Nephron progenitor cell (in vitro differentiated cells): ENCODE measurements around the gene APOL3.

Experiments
- DNase-seq: peaks from one replicate; pipeline ENCODE4 v3.0.0; 2021
- H3K27ac Mint-ChIP-seq: 2 replicates; pipeline ENCODE4 v1.8.0; 2021; ENCODE audit warnings: mild to moderate bottlenecking, moderate library complexity, mixed read lengths
- H3K27me3 Mint-ChIP-seq: 2 replicates; pipeline ENCODE4 v1.8.0; 2021; ENCODE audit warnings: mild to moderate bottlenecking, low read depth, mixed read lengths; ENCODE audit not compliant: poor library complexity
- H3K36me3 Mint-ChIP-seq: 2 replicates; pipeline ENCODE4 v1.8.0; 2021; ENCODE audit warnings: low read depth, mixed read lengths
- H3K4me1 Mint-ChIP-seq: 2 replicates; pipeline ENCODE4 v1.8.0; 2021; ENCODE audit warnings: mixed read lengths
- H3K4me3 Mint-ChIP-seq: 2 replicates; pipeline ENCODE4 v1.8.0; 2021; ENCODE audit warnings: mild to moderate bottlenecking, moderate library complexity, mixed read lengths
- H3K9me3 Mint-ChIP-seq: 2 replicates; pipeline ENCODE4 v1.8.0; 2021; ENCODE audit warnings: mild to moderate bottlenecking, moderate library complexity, mixed read lengths
- CTCF ChIP-seq: fragments of 200-600 bp; sonication (generic); IDR thresholded peaks from 2 replicates; pipeline ENCODE4 v1.5.0; 2021; ENCODE audit warnings: antibody characterized with exemption

APOL3 gene

GRCh38 chr22:36136475-36136874, 24.1 kb downstream of the APOL3 start:
- DNase-seq, result no peak
- Mint-ChIP-seq H3K36me3 (no peaks in the 10 kb centered on the region), H3K4me1 (peaks cover 34% of the 10 kb centered on the region), H3K9me3 (no peaks in the 10 kb centered on the region), H3K27me3 (peaks cover 25% of the 10 kb centered on the region), H3K27ac (no peak overlapping the region), H3K4me3 (no peak overlapping the region)
- no peak for TF ChIP-seq CTCF

DNA sequence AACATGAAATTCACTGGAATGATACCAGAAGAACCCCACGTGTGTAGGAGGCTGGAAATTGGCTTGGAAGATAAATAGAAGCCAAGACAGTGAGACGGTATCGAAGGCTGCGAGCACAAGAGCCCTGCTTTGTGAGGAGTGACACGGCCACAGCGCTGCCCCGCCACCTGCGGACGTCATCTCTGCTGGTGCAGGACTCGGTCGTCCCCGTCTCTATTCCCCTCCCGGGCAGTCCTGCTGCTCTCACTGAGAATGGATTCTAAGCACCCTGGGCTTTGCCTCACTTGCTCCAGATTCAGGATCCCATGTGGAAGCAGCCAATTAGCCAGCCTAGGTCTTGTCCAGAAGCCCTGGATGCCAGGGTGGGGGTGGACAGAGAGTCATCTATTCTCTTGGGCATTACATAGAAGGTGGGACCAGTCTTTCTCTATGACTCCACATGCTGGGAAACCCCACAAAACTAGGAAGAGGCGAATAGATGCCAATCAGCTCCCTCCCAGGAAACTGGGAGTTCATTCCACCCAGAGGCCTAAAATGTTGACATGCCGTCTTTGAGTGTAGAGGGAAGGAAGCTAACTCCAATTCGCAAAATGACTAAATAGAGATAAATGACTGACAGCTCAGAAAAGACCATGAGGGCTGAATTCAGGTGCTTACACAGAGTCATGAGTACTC, 25.1 kb downstream of the APOL3 start:
- Mint-ChIP-seq H3K9me3 (no peaks in the 10 kb centered on the region), H3K36me3 (no peaks in the 10 kb centered on the region), H3K4me3 (no peak overlapping the region), H3K27ac (no peak overlapping the region), H3K4me1 (peaks cover 25% of the 10 kb centered on the region), H3K27me3 (peaks cover 33% of the 10 kb centered on the region)
- DNase-seq, result no peak
- no peak for TF ChIP-seq CTCF

- no peaks in the 10 kb centered on the region for H3K36me3 Mint-ChIP-seq
- H3K9me3 Mint-ChIP-seq, result no peaks in the 10 kb centered on the region
- no peak for DNase-seq
- no peak overlapping the region for H3K27ac Mint-ChIP-seq
- H3K4me3 Mint-ChIP-seq, result no peak overlapping the region
- peaks cover 44% of the 10 kb centered on the region for H3K27me3 Mint-ChIP-seq
- no peak for TF ChIP-seq CTCF
- H3K4me1 Mint-ChIP-seq, result peaks cover 18% of the 10 kb centered on the region
Observed at GRCh38 chr22:36134182-36134581, 26.4 kb downstream of the APOL3 start.

GRCh38 chr22:36131907-36132306, 28.6 kb downstream of the APOL3 start:
- Mint-ChIP-seq H3K27ac (no peak overlapping the region), H3K27me3 (peaks cover 60% of the 10 kb centered on the region), H3K4me3 (no peak overlapping the region), H3K4me1 (peaks cover 13% of the 10 kb centered on the region), H3K9me3 (no peaks in the 10 kb centered on the region), H3K36me3 (no peaks in the 10 kb centered on the region)
- TF ChIP-seq CTCF, result no peak
- DNase-seq, result no peak

DNA sequence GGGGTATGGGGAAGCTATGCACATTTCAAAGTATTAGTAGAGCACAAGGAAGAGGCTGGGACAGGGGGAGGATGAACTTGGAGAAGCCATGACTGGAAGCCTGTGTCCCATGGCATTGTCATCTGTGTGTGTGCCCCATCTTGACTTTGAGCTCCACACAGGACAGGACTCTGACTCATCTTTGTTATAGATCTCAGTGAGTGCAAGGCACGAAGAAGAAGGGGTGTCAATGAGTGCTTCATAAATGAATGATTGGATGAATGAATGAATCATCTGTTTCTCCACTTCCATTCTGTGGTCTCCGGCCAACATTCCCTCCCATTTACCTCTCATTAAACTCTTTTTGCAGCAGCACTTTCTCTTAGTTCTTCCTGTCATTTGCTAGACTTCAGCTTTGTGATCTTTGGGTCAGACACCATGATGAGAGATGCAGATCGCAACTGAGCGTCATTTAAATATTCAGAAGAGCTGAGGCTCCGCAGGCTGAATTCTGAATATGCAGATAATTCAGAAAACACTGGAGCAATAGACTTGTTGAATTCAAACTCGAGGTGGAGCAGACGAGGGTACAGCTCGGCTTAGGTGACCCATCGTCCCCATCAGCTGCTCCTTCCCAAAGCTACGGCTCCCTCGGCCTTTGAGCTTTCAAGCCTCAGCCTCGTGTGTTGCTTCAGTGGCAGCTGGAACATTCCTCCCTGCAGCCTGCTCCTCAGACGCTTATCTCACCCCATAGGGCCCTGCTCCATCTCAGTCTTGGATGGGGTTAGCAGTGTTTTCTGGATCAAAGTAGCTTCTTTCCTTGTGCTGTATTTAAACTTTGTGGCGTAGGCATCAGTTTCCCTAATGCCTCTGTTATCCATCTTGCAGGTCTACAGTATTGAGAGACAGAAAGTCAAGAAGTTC, 30.8 kb downstream of the APOL3 start:
- Mint-ChIP-seq H3K4me3 (no peak overlapping the region), H3K9me3 (no peaks in the 10 kb centered on the region), H3K27me3 (peaks cover 70% of the 10 kb centered on the region), H3K36me3 (no peaks in the 10 kb centered on the region), H3K4me1 (peaks cover 9% of the 10 kb centered on the region), H3K27ac (no peak overlapping the region)
- no peak for DNase-seq
- TF ChIP-seq CTCF, result no peak
